Vagina (tissue), 2 donors: Measurements from ENCODE around the gene CEACAM6. TPM values are rescaled to one million over a fixed set of nuclear protein-coding genes. Genes with fewer than 3 reads are reported as not detected.

Experiments
- DNase-seq, 2 donors: peaks; one replicate each; pipeline ENCODE4 v3.0.0-alpha.2; 2017; ENCODE audit errors: extremely low spot score in 2 of 2
- H3K27ac ChIP-seq: fragments of 200-600 bp; sonication (generic); one replicate; pipeline ENCODE4 v1.5.1; 2019
- H3K27me3 ChIP-seq: fragments of 200-600 bp; sonication (generic); one replicate; pipeline ENCODE4 v1.5.1; 2019
- H3K36me3 ChIP-seq, 2 donors: fragments of 200-600 bp; sonication (generic); one replicate each; pipeline ENCODE4 v1.5.1; 2017 to 2019
- H3K4me1 ChIP-seq: fragments of 200-600 bp; sonication (generic); one replicate; pipeline ENCODE4 v1.5.1; 2019
- H3K4me3 ChIP-seq, 2 donors: fragments of 200-600 bp; sonication (generic); 1 replicate in 1 of 2; 2 replicates in 1 of 2; pipeline ENCODE4 v1.5.1; 2016 to 2019
- H3K9me3 ChIP-seq: fragments of 200-600 bp; sonication (generic); one replicate; pipeline ENCODE4 v1.5.1; 2019
- POLR2AphosphoS5 ChIP-seq, 2 donors: sonication (generic); formaldehyde crosslinking; IDR thresholded peaks; one replicate each; pipeline ENCODE4 v1.9.0; 2017; ENCODE audit warnings: antibody characterized with exemption in 2 of 2, mild to moderate bottlenecking in 2 of 2, low read depth in 1 of 2; ENCODE audit not compliant: insufficient read depth in 1 of 2
- intact Hi-C: fragments of 100-400 bp; cut with DNase I; formaldehyde crosslinking; loops from one replicate; pipeline ENCODE4 v1.15.1; 2023
- total RNA-seq: library from RNA; depleted of rRNA; stranded (reverse); fragments of >200 nt; gene quantifications from one replicate; pipeline ENCODE4 v1.2.3, GENCODE V29; 2016
- TF ChIP-seq, protein P1 (sequence below), 3 experiments: fragments of 450-650 bp in 2 of 3; fragments of 200-600 bp in 1 of 3; sonication (generic) in 1 of 3; IDR thresholded peaks; one replicate each; pipeline ENCODE4 v1.5.1; 2017 to 2019; ENCODE audit warnings: antibody characterized with exemption in 3 of 3, mild to moderate bottlenecking in 2 of 3, moderate library complexity in 2 of 3

The CEACAM6 gene
- total RNA-seq, 1 donor from 2014 or later, result 6.9 TPM

DNA sequence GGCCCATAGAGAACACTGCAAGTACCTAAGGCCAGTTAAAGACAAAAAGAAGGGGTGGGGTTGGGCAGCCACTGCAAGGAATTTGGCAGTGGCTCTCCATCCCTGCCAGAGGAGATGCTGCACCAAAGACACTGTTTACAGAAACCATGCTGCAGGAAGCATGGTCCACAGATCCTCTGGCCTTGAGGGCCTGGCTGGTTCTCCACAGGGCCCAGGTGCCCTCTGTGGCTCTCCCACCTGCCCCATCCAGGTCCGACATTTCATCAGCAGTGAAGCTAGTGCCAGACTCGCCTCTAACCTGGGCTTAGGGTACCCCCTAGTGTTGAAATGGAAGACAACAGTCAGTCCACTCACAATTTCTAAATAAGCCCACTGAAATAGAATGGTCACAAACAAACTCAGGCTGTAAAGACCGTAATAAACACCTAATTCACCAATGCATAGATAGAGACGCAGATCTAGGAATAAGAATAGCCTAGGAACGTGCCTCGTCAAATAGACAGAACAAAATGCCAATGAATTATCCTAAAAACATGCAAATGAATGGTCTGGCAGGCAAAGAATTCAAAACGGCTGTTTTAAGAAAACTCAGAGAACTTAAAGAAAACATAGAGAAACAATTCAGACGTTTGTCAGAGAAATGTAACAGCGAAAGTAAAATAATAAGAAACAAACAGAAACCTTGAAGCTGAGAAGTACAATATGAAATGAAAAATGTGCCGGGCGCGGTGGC, 65.8 kb downstream of the CEACAM6 start:
- H3K27me3 ChIP-seq, result no peaks in the 10 kb centered on the region
- H3K4me3 ChIP-seq, result no peak overlapping the region
- no peaks in the 10 kb centered on the region for H3K4me1 ChIP-seq
- TF ChIP-seq, protein P1, sequence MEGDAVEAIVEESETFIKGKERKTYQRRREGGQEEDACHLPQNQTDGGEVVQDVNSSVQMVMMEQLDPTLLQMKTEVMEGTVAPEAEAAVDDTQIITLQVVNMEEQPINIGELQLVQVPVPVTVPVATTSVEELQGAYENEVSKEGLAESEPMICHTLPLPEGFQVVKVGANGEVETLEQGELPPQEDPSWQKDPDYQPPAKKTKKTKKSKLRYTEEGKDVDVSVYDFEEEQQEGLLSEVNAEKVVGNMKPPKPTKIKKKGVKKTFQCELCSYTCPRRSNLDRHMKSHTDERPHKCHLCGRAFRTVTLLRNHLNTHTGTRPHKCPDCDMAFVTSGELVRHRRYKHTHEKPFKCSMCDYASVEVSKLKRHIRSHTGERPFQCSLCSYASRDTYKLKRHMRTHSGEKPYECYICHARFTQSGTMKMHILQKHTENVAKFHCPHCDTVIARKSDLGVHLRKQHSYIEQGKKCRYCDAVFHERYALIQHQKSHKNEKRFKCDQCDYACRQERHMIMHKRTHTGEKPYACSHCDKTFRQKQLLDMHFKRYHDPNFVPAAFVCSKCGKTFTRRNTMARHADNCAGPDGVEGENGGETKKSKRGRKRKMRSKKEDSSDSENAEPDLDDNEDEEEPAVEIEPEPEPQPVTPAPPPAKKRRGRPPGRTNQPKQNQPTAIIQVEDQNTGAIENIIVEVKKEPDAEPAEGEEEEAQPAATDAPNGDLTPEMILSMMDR (IDR thresholded peaks at IDR 0.05), result peak in 2 of 3 experiments; percentile 9 to 14
- TF ChIP-seq POLR2AphosphoS5 (IDR thresholded peaks at IDR 0.05; ENCODE audit: insufficient read depth in 1 of 2, low read depth in 1 of 2), result no peak
- no peak overlapping the region for H3K27ac ChIP-seq
- no peaks in the 10 kb centered on the region for H3K36me3 ChIP-seq
- intact Hi-C loops, result no loop called here
- no peaks in the 10 kb centered on the region for H3K9me3 ChIP-seq
- DNase-seq, result no peak

Other genes starting within 250 kb of the CEACAM6 start
- gene CEACAM21, start 179.4 kb upstream of the CEACAM6 start, total RNA-seq, result not detected
- not detected for gene CEACAM4, start 128.5 kb upstream of the CEACAM6 start, total RNA-seq
- 3.4 TPM for gene CEACAM7, start 67.3 kb upstream of the CEACAM6 start, total RNA-seq
- gene CEACAM5, start 46.9 kb upstream of the CEACAM6 start, total RNA-seq, result 52.1 TPM
- gene CEACAM3, start 41.1 kb downstream of the CEACAM6 start, total RNA-seq, result not detected
- gene LYPD4, start 89.2 kb downstream of the CEACAM6 start, total RNA-seq, result not detected
- gene DMRTC2, start 89.5 kb downstream of the CEACAM6 start, total RNA-seq, result not detected
- gene RPS19, start 104.7 kb downstream of the CEACAM6 start, total RNA-seq, result 1,554 TPM
- gene CD79A, start 121.7 kb downstream of the CEACAM6 start, total RNA-seq, result not detected
- gene ARHGEF1, start 127.7 kb downstream of the CEACAM6 start, total RNA-seq, result 114 TPM
- gene ERFL, start 172.9 kb downstream of the CEACAM6 start, total RNA-seq, result 0.49 TPM
- gene RABAC1, start 203.8 kb downstream of the CEACAM6 start, total RNA-seq, result 263 TPM
- gene ATP1A3, start 238.7 kb downstream of the CEACAM6 start, total RNA-seq, result 4.7 TPM